H54 (cell line): ENCODE measurements around the gene MYO19.
"Not testable (repeated sequence)": the region's sequence is repeated elsewhere in the genome, so short reads cannot be mapped to it uniquely, and the experiment has no call there.

Experiments used
- DNase-seq: peaks from one replicate; pipeline ENCODE4 v3.0.0; 2011; ENCODE audit warnings: low spot score, mixed read lengths; ENCODE audit not compliant: insufficient read length
- FAIRE-seq: peaks from 3 replicates; lab custom pipeline; 2011; peaks lifted over from hg19 to GRCh38; lab: Jason Lieb, UNC
- POLR2A ChIP-seq: IDR thresholded peaks from 2 replicates; pipeline ENCODE4 v1.6.1; 2011; ENCODE audit warnings: low read depth, mild to moderate bottlenecking, low read length

The MYO19 gene

DNA sequence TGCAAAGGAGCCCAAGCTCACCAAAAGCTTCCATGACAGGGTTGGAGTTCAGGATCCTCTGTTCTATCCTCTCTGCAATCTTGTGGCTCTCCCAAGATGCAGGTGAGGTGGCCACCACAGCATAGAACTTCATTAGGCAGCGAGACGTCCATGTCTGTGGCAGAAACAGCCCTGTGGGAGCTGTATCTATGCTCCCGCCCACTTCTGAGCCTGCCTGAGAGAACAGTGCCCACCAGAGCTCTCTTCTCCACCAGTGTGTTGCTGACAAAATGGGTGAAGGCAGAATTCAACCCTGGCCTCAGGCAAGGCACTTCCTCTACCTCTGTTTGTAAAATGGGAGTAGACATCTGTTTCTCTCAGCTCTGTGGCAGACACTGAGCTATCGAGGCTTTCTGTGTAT lies 18.8 kb downstream of the MYO19 start:
- FAIRE-seq, result no peak
- DNase-seq, result no peak
- TF ChIP-seq POLR2A, result no peak

DNA sequence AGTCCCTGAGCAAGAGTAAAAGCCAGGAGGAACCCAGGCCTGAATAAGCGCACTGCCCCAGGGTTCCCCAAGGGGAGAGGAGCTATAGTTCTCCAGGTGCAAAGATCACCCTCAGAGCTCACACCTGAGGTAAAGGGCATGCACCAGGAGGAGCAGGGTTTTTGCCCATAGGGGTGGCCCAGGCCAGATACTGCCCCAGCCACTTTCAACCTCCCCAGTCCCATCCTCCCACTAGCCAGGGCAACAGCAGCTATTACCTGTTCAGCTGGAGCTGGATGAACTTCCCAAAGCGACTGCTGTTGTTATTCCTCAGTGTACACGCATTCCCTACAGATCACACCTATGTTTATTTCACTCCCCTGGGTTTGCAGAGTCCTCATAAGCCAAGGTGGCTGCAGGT lies 19.8 kb downstream of the MYO19 start:
- TF ChIP-seq POLR2A, result no peak
- FAIRE-seq, result no peak
- no peak for DNase-seq

DNA sequence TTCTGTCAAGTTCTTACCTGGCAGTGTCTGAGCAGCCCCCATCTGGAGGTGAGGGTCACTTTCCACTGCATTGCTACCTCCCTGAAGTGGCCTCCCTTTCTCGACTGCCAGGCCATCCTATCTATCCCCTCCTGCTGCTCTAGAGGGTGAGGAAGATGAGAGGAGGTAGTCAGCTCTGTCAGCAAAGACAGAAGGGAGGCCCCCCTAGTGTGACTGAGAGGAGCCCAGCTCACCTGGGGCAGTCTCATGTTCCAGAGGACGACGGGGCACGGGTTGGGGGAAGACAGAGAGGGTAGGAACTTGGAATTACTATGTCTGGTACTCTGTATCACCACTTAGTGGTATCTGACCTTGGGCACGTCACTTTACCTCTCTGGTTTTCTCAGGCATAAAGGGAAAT lies 22.0 kb downstream of the MYO19 start:
- no peak for DNase-seq
- no peak for FAIRE-seq
- TF ChIP-seq POLR2A, result no peak

DNA sequence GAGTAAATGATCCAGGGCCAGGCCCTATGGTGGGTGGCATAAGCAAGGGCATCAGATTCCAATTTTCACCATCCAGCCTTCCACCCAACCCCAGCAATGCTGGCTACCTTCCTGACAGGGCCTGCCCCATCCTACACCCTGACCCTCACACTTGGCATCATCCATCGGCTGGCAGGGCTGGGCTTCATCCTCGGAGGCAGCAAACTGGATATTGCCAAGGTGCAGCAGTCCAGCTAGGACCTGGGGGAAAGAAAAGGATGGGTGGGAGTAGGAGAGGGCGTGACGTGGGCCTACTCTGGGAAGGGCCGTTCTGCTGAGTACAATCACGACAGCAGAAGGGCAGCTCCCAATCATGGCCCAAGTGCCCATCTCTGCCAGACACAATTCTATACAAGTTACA lies 23.5 kb downstream of the MYO19 start:
- TF ChIP-seq POLR2A, result no peak
- DNase-seq, result no peak
- no peak for FAIRE-seq

DNA sequence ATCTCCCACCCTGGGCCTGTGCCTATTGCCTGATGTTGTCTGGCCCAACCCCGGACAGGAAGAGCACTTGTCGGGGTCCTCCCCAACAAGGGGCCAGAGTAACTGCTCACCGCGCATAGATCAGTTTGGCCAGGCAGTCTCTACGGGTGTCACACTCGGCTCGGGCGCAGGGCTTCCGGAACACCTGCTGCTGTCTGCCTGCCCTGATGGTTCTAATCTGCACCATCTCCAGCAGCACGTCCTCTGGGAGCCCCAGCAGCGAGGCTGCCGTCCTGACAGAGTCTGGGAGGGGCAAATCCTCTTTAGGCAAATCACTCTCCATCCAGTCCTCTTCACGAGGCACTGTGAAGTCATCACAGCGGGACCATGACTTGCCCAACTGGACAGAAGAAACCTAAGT lies 24.0 kb downstream of the MYO19 start:
- FAIRE-seq (no peak), DNase-seq (no peak)
- no peak for TF ChIP-seq POLR2A

DNA sequence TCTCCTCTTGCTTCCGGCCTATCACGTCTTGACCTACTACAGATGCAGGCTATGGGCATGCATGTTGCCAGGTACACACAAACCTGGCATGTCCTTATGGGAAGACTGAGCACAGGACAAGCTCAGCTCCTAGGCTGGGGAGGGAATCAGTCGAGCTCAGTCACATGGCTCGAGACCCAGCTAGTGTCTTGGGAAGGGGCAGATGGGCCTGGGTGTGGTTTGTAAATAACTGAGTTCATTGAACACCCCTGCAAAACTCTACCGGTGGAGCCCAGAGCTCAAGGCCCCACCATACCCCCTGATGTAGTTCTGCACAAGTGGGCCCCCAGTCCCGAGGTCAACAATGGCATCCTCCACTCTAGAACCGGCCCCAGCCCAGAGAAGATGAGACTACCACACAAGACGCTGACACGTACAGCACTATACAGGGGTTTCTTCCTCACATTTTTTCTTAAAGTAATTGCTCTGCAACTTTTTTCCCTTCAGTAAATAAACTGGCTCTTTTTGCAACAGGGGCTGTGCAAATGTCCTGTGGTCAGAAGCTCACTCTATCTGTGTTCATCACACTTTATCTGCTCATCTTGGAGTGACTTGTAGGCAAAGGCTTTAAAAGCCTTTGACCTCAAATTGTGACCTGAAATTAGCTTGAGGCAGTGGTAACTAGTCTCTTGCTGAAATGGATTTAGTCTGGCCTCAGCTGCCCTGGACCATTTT lies 25.2 kb downstream of the MYO19 start:
- DNase-seq (no peak), FAIRE-seq (no peak)
- no peak for TF ChIP-seq POLR2A

DNA sequence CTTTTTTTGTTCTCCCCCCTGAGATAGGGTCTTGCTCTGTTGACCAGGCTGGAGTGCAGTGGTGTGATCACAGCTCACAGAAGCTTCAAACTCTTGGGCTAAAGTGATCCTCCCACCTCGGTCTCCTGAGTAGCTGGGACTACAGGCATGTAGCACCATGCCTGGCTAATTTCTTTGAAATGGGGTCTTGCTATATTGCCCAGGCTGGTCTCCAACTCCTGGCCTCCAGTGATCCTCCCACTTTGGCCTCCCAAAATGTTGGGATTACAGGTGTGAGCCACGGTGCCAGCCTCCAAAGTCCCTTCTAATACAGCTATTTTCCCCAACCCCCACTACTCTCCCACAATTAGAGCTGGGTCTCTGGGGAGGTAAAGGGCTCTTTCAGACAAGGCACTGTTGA lies 26.2 kb downstream of the MYO19 start:
- FAIRE-seq, DNase-seq: not testable (repeated sequence)

DNA sequence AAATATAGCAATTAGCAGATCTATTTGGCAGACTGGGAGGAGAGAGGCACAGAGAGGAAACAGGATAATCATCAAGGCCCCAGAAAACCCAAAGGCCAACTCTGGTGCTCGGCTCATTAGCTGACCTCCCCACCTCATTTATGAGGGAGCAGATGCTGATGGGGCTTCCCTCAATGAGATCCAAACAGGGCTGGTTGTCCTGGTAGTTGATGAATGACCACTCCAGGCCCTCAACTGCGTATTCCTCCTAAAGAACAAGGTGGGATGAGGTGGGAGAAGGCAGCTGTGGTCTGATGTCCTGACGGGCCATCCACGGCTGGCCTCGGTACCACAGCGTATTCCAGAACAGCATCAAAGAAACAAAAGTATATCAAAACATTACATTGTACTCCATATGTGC lies 27.4 kb downstream of the MYO19 start:
- no peak for FAIRE-seq
- no peak for DNase-seq
- no peak for TF ChIP-seq POLR2A

DNA sequence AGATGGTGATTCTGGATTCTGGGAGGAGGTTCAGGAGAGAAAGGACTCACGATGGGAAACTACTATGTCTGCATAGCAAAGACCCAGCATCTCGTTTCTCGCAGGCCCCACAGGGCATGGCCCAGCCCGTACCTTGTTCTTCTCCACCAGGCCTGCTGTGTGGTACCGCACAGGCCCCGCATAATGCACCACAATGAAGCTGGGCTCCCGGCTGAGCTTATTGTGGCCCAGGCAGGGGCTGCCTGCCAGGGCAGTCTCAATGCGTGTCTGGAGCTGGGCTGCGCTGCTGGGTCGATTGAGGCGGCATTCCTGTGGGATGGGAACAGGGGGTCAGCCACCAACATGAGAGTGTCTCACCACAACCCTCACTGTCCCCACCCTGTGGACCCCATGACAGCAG lies 27.8 kb downstream of the MYO19 start:
- FAIRE-seq (no peak), DNase-seq (no peak)
- TF ChIP-seq POLR2A, result no peak

DNA sequence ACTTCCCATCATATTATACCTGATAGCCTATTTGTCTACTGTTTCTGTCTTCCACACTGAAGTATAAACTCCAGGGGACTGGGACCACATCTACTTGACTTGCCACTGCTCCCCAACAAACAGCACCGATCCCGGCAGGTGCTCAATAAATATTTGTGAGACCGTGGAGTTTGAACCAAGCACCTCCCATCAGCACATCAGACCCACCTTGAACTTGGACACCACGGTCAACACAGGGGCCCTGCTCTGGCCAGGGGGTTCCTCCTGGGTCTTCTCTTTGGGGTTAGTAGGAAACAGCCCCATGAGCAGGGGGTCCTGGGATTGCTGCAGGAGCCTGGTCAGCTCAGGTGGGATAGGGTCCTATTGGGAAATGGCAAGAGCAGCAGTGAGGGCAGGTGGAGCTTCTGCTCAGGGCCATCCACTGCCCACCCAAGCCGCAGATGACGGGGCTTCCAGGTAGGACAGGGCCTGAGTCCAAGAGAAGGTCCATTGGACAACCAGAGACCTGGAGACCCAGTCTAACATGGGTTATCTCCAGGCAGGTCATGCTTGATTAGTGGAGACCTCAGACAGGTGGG lies 28.3 kb downstream of the MYO19 start:
- no peak for DNase-seq
- TF ChIP-seq POLR2A, result no peak
- no peak for FAIRE-seq

DNA sequence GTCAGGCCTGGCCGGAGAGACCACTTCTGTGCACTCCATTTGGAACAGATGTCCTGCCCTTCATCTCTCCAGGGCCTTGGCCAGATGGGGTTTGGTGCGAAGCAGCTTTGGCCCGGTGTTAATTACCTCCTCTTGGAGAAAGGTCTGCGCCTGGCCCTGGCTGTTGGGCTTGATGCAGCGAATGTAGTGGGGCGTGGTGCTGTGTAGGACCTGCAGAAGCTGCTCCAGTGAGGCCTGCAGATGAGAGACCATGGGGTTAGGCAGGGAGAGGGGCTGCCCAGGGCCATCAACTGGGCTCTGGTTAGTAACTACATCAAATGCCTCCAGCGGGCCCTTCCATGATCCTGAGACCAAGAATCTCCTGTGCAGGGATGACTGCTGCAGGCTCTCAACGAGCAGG lies 29.5 kb downstream of the MYO19 start:
- FAIRE-seq (no peak), DNase-seq (no peak)
- no peak for TF ChIP-seq POLR2A

DNA sequence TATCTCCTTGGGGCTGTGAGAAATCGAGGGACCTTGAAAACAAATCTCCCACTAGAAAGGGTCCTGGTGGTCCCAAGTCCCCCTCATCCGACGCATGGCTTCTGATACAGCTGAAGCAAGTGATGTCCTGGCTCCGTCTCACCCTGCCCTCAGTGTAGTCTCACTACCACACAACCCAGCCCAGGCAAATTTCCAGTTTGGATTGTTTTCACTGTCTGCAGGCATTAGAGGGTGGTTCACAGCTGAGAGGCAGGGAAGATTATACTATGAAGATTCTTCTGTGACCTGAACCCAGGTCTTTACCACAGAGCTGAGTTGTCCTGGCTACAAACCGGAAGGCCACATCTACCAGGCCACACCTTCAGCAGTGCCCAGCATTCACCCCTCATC lies 30.5 kb downstream of the MYO19 start:
- DNase-seq (no peak), FAIRE-seq (no peak)
- TF ChIP-seq POLR2A, result no peak

DNA sequence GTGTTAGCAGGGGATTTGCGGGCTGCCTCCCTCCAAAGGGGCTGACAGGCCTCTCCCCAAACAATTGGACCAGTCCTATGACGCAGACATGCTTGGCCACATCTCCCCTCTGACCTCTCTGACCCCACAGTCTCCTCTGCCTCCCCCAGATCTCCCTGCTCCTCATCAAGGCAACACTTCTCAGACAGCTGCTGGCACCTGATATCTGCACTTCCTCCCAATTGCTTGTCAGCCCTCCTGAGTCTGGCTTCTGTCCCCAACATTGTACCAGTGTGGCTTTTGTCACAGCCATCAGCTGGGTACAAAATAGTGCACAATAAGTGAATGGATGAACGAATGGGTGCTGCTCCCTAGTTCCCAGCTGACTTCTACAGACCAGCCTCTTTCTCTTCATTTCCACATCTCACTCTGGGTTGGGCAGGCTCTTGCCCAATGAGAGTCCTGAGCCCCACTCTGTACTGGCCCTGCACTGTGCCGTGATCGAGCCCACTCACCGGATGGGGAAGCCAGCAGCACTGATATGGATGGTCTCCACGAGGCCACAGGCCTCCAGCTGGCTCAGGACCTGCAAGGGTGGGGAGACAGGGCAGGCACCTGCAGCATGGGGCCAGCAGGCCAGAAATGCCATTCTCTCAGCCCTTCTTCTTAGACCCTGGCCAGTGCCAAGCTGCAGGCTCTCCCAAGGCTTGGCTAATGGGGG lies 31.1 kb downstream of the MYO19 start:
- TF ChIP-seq POLR2A, result no peak
- FAIRE-seq (no peak), DNase-seq (no peak)

DNA sequence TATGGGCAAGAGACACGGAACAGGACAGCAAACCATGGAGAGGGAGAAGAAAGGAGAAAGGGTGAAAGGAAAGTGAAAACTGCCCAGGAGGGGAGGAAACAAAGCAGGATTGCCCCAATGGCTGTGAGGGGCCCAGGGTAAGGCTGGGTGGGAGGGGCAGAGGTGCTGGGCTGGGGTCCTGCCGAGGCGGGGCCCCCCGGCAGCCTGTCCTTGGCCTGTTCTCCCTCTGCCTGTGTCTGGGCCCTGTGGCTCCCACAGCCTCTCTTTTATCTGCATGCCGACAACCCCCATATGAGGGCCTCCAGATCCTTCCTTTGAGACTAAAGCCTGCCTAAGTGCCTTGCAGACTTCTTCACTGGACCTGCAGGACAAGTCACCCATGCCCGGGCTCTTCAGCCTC lies 32.7 kb downstream of the MYO19 start:
- FAIRE-seq (no peak), DNase-seq (no peak)
- TF ChIP-seq POLR2A, result no peak

DNA sequence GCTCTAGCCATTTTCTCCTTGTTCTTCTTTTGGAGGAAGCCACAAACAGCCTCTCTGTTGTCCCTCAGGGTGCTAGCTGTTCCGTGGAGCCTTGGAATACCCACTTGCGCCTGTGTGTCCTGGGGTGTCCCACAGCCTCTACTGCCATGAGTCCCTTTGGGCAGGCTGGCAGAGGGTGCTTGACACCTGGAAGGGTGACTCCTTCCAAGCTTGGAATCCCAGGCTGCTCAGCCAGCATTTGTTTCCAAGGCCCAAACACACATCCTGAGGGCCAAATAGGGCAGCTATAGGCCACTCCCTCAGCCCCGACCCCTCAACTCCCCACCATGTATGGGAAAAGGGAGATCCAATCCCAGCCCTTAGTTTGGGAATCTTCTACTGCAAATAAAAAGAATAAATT lies 33.3 kb downstream of the MYO19 start:
- DNase-seq (no peak), FAIRE-seq (no peak)
- no peak for TF ChIP-seq POLR2A
